GM18858 (cell line): ENCODE results near the gene IL31.
"Not testable (repeated sequence)": the region's sequence is repeated elsewhere in the genome, so short reads cannot be mapped to it uniquely, and the experiment has no call there.

Experiments
- ATAC-seq: cut with Tn5 transposase; IDR thresholded peaks from one replicate; pipeline ENCODE4 v1.9.1; 2021; ENCODE audit not compliant: unreplicated experiment

IL31 gene

DNA sequence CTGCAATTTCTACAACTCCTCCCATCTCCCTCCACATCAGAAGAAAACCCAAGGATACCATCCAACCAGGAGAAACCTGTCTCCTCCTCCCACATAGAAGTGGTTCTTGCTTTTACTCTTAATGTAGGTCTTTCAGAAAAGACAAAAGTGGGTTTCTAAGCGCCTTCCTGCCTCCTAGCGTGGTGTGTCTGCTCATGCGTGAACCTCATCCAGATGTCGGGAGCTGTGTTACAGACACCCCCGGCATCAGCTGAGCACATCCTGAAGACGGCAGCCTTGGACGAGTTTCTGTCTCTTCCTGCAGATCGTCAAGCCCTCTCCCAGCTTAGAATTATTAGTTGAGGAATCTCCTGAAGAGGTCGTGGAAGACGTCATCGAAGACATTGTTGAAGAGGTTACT, 18.4 kb upstream of the IL31 start:
- ATAC-seq, result no peak

DNA sequence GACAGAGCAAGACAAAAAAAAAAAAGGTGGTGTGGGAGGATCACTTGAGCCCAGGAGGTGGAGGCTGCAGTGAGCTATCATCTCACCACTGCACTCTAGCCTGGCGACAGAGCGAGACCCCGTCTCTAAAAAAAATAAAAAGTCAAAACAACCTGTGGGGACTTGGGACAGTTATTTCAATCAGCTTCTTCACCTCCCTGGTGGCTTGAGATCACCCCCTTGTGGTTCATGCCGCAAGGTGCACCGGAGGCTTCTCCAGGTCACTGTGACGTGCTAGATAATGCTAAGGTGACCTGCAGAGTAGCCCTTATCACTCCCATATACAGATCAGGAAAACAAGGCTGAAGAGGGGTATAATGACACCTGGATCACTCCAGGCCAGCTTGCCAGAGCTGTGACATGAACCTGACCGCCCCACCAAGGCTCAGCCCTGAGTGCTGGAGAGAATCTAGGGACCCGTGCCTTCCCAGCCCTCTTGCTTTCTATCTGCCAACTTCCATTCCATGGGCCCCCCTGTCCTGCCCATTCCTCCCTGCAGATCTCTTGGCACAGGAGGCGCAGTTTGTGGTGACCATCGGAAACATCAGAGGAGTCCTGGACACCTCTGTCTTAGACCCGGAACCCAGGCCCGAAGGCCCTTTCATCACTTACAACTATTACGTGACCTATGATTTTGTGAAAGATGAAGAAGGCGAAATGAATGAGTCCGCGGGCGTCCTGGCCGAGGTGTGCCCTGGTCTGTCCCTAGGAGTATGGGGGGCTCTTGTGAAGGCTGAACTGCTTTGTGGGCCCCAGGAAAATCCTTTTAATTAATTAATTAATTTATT, 17.0 kb upstream of the IL31 start:
- ATAC-seq, result no peak

DNA sequence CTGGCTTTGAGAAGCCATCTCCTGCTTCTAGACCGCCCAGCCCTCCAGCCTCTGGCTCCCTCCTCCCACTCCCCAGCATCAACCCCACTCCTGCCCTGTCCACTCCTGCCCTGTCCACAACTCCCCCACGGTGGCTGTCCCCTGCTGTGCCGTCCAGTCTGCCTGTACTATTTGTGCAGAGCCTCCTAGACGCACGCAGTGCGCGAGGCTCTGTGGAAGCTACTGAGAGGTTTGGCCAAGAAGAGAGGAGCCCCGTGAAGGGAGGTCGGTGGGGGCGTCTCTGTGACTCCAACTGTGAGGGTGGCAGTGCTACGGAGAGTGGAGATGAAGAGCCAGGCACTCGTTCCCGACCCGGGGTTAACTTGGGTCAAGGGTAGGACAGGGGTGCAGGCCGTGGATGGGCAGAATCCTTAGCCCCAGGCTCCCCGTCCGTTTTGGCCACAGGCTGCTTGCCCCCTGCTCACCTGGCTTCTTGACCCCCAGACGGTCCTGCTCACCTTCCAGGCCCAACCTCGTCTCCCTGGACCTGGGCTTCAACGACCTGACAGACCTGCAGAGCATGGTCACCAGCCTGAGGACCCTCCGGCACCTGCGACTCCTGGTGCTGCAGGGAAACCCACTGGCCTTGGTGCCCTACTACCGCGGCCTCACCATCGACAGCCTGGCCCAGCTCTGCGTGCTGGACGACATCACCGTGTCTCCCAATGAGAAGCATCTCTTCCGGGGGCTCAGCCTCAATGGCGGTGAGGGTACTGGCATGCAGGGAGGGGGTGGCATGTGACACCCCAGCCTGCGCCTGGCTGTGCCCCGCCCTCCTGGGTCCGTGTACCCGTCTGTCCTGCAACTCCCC, 15.8 kb upstream of the IL31 start:
- no peak for ATAC-seq

DNA sequence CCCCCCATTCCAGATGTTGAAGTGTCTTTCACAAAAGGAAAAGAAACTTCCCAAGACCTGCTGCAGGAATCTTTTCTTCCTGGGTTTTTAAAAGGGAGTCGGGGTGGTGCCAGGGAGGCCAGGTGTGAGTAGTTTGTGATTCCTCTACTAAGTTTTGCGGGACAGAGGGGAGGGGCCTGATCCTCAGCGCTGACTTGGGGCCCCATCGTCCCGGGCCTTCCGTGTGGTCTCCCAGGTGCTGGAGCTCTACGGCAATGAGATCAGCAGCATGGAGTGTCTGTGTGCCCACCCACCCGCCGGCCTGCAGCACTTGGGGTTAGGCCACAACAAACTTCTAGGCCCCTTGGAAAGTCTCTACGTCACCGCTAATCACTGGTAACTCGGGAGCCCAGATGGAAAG, 13.4 kb upstream of the IL31 start:
- ATAC-seq, result no peak

DNA sequence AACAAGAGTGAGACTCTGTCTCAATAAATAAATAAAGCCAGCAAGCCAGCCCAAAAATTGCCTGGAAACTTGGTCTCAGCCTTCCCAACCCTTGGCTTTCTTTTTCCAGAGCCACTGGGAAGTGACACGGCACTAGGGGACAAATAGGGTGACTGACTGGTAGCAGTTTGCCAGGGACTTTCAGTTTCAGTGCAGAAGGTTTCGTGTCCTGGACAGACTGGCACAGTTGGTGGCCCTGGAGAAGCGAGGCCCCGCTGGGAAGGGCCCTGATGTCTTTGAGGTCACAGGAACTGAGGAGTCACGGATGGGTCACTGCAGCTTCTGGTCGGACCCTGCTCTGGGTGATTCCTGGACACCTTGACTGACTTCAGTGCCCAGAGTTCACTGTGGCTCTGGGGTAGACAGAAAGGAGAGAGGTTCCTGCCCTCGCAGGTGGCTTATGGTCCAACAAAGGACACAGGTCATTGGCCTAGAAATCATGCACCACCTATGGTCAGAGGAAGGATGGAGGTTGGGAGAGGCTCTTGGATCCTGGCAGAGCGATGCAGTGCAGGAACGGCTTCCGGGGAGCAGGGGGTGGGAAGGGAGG, 11.6 kb upstream of the IL31 start:
- ATAC-seq, result no peak

DNA sequence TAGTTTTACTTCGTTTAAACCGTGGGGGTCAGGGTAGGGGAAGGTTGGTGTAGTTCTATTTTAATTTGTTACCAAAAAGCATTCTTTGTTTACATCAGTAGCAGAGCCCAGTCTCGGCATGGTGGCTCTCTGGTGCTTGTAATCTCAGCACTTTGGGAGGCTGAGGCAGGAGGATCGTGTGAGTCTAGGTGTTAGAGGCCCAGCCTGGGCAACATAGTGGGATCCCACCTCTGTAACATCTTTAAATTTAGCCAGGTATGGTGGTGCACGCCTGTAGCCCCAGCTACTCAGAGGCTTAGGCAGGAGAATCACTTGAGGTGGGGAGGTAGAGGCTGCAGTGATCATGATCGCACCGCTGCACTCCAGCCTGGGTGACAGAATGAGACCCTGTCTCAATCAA, 11.1 kb upstream of the IL31 start:
- ATAC-seq, result no peak

DNA sequence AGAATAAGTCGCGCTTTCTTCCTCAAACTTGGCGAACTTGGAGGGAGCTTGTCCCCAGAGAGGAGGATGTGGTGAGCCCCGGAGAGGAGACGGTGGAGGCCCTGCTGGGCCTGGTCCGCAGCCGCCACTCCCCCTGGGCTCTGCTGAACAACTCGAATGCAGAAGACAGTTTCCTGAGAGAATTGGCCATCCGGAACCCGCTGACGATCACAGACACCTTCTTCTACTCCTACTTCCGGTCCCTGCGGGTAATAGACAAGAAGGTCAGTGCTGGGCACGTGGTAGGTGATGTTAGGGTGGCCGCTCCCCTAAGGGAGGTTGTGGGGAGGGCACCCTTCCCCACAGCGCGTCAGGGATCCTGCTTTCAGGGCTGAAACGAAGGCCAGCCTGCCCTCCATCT, 10.5 kb upstream of the IL31 start:
- ATAC-seq, result no peak

DNA sequence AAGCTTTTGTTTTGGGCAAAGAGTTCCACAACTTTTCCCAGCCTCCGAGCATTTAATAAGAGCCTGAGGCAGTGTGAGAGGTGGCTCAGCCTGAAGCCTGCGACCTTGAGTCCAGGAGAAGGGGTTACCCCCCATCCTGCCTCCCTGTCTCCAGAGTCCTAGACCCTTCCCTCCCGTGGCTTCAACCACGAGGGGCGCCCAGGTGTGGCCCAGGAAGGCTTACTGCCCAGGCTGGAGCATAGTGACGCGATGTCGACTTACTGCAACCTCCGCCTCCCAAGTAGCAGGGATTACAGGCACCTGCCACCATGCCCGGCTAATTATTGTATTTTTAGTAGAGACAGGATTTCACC, 9.5 kb upstream of the IL31 start:
- ATAC-seq, result no peak

DNA sequence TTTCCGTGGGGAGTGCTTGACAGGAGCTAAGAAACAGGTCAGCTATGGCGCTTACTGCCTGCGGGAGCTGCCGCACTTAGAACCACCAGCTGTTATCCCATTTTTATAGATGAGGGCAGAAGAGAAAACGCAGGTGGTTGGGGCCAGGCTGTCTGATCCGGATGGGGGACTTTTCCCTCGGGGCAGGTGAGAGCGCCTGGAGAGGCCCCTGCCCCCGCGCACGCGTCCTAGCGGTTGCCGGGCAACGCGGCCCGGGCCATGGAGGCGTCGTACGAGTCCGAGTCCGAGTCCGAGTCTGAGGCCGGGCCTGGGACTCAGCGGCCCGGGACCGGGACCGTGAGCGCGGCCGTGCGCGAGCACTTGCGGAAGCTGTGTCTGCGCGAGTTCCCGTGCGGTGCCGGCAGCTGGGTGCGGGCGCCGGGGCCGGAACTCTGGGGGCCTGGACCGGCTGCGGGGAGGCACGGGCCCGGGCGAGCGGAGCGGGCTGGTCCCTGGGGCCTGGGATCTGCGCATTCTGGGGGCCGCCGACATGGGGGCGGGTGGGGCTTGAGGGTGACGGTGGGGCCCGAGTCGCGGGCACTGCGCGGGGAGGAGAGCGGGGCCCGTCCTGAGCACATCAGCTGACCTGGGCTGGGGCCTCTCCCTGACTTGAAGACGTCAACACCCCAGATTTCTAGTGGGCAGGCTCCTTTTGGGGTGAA, 9.0 kb upstream of the IL31 start, which contains the start of gene LRRC43:
Gene LRRC43 (plus strand): TSS at position 237 of the 701 bp plus-strand sequence. CDS start 22 bp downstream, at position 259.
- no peak for ATAC-seq

DNA sequence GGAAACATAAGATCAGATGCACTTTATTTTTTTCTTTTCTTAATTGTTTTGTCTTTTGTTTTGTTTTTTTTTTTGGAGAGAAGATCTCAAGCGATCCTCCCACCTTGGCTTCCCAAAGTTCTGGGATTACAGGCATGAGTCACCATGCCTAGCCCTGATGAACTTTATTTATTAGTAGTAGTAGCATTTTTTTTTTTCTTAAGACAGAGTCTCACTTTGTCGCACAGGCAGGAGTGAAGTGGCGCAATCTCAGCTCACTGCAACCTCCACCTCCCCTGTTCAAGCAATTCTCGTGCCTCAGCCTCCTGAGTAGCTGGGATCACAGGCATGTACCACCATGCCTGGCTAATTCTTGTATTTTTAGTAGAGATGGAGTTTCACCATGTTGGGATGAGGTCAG, 2.5 kb upstream of the IL31 start:
- ATAC-seq, result not testable (repeated sequence)

DNA sequence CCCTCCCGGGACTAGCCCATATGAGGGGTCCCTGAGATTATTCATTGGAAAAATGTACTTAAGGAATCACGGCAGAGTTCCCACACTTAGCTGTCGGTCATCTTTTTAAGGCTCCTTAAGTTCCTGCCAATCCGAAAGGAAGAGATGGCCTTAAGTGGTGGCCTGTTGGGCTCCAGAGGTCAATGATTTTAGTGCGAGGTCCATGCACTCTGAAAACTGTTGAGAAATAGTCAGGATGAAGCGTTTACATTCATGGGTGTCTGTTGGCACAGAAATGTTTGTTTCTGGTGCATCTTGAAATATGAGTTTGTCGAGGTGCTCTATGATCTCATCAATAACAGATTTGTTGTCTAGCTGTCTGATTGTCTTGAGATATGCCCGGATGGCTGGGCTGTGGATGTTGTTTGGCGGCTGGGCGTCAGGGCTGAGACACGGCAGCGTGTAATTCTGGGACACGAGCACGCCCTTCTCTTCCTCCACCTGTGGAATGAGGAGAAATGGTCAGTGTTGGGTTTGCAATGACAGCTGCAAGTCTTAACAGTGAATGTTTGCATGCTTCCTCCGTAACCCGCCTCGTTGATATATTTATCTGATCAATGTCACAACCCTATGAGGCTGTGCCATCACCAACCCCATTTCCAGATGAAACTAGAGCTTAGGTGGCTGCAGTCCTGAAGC, 1.6 kb downstream of the IL31 start:
- no peak for ATAC-seq

DNA sequence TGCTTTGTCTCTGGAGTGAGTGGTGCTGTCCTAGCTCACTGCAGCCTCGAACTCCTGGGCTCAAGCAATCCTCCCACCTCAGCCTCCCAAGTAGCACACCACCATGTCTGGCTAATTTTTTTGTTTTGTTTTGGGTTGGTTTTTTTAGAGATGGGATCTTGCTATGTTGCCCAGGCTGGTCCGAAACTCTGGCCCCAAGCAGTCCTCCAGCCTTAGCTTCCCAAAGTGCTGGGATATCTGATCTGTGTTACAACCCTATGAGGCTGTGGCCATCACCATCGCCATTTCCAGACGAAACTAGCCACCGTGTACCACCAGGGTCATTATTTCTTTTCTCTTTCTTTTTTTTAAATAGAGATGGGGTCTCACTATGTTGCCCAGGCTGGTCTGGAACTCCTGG, 2.6 kb downstream of the IL31 start:
- ATAC-seq, result no peak

DNA sequence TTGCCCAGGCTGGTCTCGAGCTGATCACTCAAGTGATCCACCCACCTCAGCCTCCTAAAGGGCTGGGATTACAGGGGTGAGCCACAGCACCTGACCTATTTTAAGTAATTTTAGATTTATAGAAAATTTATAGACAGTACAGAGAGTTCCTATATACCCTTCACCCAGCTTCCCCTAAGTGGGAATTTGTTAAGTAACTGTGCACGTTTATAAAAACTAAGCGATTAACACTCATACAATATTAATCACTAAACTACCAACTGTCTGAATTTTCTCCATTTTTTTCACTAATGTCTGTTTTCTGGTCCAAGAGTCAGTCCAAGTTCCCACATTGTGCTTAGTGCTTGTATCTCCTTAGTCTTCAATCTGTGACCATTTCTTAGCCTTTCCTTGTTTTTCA, 5.5 kb downstream of the IL31 start:
- no peak for ATAC-seq

DNA sequence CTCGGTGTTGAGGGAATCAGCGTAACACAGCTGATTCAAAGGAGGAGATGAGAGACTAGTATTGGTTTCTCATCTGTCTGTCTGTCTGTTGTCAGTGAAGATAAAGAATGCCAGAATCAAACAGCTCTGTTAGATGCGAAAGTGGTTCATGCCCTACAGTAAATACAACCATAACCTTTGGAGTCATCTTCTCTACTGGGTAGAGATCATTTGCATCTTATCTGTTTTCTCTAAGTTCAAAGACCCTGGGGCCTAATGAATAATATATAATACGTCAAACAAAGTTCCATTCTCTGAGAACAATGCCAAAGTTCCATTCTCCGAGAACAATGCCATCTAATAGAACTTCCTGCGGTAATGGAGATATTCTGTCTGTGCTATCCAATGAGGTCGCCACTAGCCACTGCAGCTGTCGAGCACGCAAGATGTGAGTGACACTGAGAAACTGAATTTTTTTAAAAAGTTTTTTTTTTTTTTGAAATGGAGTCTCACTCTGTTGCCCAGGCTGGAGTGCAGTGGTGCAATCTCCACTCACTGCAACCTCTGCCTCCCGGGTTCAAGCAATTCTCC, 6.6 kb downstream of the IL31 start:
- ATAC-seq, result no peak

DNA sequence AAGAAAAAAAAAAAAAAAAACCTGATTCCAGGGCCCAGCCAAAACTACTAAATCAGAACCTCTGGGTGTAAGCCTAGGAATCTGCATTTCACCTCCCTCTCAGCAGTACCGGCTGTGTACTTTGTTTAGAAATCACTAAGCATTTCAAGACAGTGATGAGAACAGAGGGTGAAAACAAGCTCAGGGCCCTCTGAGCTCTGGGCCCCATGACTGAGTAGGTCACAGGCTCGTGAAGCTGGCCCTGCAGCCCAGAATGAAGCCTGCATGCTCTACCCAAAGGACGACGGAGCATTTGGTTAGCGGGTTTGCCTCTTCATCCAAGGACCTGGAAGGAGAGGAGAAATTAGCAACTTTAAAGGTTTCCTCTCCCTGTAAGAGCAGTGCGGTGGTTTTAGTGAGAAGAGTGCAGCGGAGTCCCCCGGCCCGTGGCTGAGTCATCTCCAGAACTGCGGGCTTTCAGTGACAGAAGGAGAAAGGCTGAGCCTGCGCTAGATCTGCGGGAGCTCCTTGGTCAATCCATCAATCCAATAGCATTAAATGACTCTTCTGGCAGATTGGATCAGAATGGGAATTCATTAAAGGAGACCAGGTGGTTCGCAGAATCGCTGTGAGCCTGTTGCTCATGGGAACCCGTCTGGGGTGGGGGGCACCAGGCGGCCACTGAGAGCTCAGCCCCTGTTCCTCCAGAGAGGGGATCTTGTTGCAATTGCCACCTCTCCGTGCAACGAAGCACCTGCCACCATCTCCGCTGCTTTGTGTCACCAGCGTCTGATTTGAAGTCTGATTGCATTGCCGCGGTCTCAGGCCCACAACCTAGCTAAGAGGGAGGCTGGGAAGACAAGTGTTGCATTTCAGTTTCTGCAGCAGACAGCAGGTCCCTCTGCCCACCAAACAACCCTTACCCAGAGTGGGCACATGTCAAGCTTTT, 7.3 kb downstream of the IL31 start:
- ATAC-seq, result no peak

DNA sequence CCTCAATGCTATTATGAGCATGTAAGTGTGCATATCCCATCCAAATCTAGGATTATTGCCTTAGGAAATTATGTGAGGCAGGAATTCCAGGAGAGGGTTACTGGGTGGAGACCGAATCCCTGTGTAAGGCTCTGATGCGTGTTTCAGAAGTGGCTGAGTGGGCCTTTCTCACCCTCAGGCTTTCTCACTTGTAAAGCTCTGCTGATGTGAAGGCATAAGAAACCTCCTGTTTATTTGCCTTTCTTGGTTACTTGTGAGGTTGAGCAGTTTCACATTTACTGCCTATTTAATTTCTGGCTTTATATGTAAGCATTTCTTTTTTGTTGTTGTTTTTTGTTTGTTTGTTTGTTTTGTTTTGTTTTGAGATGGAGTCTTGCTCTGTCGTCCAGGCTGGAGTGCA, 11.0 kb downstream of the IL31 start:
- ATAC-seq, result no peak

DNA sequence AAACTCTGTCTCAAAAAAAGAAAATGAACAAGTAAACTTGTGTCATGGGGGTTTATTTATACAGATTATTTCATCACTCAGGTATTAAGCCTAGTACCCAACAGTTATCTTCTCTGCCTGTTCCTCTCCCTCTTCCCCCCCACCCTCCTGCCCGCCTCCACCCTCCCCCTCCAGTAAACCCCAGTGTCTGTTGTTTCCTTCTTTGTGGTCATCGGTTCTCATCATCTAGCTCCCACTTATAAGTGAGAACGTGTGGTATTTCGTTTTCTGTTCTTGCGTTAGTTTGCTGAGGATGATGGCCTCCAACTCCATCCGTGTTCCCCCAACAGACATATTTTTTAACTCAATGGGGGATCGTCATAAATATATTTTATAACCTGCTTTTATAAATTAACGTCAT, 12.3 kb downstream of the IL31 start:
- ATAC-seq, result no peak

DNA sequence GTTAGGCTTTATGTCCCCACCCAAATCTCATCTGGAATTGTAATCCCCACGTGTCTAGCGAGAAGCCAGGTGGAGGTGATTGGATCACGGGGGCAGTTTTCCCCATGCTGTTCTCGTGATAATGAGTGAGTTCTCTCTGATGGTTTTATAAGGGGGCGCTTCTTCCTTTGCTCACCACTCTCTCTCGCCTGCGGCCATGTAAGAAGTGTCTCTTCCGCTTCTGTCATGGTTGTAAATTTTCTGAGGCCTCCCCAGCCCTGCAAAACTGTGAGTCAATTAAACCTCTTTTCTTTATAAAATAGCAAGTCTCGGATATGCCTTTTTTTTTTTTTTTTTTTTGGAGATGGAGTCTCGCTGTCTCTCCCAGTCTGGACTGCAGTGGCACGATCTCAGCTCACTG, 13.3 kb downstream of the IL31 start:
- ATAC-seq, result no peak

DNA sequence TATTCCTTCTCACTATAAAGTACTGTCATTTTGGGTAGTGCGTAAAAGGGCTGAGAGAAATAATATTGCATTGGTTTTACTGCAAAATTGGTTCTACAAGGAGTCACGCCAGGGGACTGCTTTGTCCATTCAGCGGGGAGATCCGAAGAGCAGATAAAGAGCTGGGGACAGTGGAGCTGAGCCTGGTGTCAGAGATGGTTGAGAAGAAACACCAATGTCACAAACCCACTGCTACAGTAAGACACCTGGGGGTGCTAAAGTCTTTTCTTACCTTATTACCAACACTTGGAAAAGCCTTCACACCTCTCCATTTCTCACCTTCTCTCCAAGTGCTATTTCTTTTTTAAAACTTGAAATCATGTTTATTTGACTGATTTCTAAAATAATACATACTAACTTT, 14.1 kb downstream of the IL31 start:
- ATAC-seq, result no peak
